Lower leg skin (tissue), 4 donors: Measurements from ENCODE around the gene PEX5L. TPM values are rescaled to one million over a fixed set of nuclear protein-coding genes. Genes with fewer than 3 reads are reported as not detected.

Source experiments
- DNase-seq, 2 donors: peaks; one replicate each; pipeline ENCODE4 v3.0.0-alpha.2; 2019; ENCODE audit warnings: low spot score in 2 of 2
- H3K4me3 ChIP-seq: fragments of 200-600 bp; sonication (generic); 2 replicates; pipeline ENCODE4 v1.5.1; 2017; ENCODE audit warnings: mild to moderate bottlenecking, low read depth; ENCODE audit not compliant: poor library complexity, severe bottlenecking
- CTCF ChIP-seq, 3 donors: fragments of 450-650 bp; IDR thresholded peaks; one replicate each; pipeline ENCODE4 v1.5.1; 2016; ENCODE audit warnings: antibody characterized with exemption in 3 of 3, mild to moderate bottlenecking in 3 of 3, moderate library complexity in 2 of 3
- POLR2A ChIP-seq, 2 donors: fragments of 450-650 bp; IDR thresholded peaks; one replicate each; pipeline ENCODE4 v1.6.1; 2016 to 2017; ENCODE audit warnings: antibody characterized with exemption in 2 of 2, mild to moderate bottlenecking in 1 of 2, moderate library complexity in 1 of 2
- WGBS, 2 donors: methylation state at CpG; one replicate each; pipeline ENCODE4 v1.1.5; 2018; 5-methylcytosine and 5-hydroxymethylcytosine counted together
- intact Hi-C: fragments of 100-400 bp; cut with DNase I; formaldehyde crosslinking; loops from one replicate; pipeline ENCODE4 v1.15.0; 2023; ENCODE audit warnings: low total_unique reads
- total RNA-seq, 4 donors: library from RNA; depleted of rRNA; stranded (reverse); fragments of >200 nt; gene quantifications; one replicate each; pipeline ENCODE4 v1.1.0, GENCODE V29; 2016

PEX5L gene
- total RNA-seq, 4 donors from 2014 or later = not detected

- no peak for DNase-seq
- TF ChIP-seq CTCF (IDR thresholded peaks at IDR 0.05) (no peak), POLR2A (IDR thresholded peaks at IDR 0.05) (no peak)
- 63 to 80% methylated on average over 1 of the region's 1 CpG for WGBS, 2 donors
- no peak overlapping the region for H3K4me3 ChIP-seq
- intact Hi-C loops = no loop called here
Measured at GRCh38 chr3:180072786-180073185, 36.0 kb upstream of the PEX5L start.

GRCh38 chr3:180070925-180071324 lies 34.2 kb upstream of the PEX5L start:
- WGBS, 2 donors = 60 to 63% methylated on average over 3 of the region's 3 CpGs
- intact Hi-C loops = no loop called here
- DNase-seq = no peak
- H3K4me3 ChIP-seq = no peak overlapping the region
- TF ChIP-seq POLR2A (IDR thresholded peaks at IDR 0.05) = no peak
- TF ChIP-seq CTCF (IDR thresholded peaks at IDR 0.05) = no peak

DNA sequence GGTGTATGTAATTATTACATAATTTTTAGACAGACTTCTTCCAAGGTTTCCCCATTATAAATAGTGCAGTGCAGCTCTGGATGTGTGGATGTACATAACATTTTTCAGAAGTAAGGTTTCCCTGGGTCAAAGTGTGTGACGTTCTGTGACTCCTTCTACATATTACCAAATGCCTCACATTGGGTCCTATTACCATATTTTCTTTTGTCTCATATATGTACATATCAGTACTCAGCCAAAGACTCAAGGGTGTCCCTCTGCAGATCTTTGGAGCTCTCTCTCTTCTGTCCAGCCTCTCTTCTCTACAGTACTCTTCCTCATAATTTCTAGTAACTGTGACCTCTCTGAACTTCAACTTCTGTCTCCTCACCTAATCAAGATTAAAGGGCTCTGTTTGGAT lies 31.3 kb upstream of the PEX5L start:
- no peak for TF ChIP-seq POLR2A (IDR thresholded peaks at IDR 0.05)
- no peak for TF ChIP-seq CTCF (IDR thresholded peaks at IDR 0.05)
- intact Hi-C loops = no loop called here
- 58 to 79% methylated on average over 1 of the region's 1 CpG for WGBS, 2 donors
- no peak overlapping the region for H3K4me3 ChIP-seq
- DNase-seq = no peak

- intact Hi-C loops = no loop called here
- 73 to 79% methylated on average over 1 of the region's 1 CpG for WGBS, 2 donors
- TF ChIP-seq POLR2A (IDR thresholded peaks at IDR 0.05) = no peak
- no peak for TF ChIP-seq CTCF (IDR thresholded peaks at IDR 0.05)
- no peak for DNase-seq
- no peak overlapping the region for H3K4me3 ChIP-seq
Measured at GRCh38 chr3:180066598-180066997, 29.9 kb upstream of the PEX5L start.

GRCh38 chr3:180063783-180064182 lies 27.0 kb upstream of the PEX5L start:
- WGBS, 2 donors = 48 to 50% methylated on average over 1 of the region's 1 CpG
- no peak overlapping the region for H3K4me3 ChIP-seq
- intact Hi-C loops = no loop called here
- DNase-seq = no peak
- TF ChIP-seq CTCF (IDR thresholded peaks at IDR 0.05) = no peak
- TF ChIP-seq POLR2A (IDR thresholded peaks at IDR 0.05) = no peak

DNA sequence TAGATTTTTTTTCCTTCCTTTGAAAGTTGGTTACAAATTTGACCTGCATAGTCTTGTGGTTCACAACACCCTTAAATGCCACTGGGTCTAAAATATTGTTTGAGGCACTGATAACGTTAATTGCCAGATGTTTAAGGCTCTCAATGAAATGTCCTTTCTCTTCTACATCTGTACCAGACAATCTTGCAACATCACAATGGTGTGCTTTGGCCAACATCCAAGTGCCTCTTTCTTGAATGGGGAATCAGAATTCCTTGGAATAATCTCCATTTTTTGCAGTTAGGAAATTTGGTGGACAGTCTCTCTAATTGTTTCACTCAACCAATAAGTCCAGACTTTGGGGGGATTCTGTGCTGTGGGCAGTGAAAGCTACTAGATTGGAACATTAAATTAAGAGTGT lies 26.0 kb upstream of the PEX5L start:
- no peak for DNase-seq
- WGBS, 2 donors = 56 to 64% methylated on average over 1 of the region's 1 CpG
- TF ChIP-seq POLR2A (IDR thresholded peaks at IDR 0.05) (no peak), CTCF (IDR thresholded peaks at IDR 0.05) (no peak)
- no peak overlapping the region for H3K4me3 ChIP-seq
- intact Hi-C loops = no loop called here
